Cardiac fibroblast (primary cell): ENCODE results near the gene SDF2L1.
"Not testable (repeated sequence)": the region's sequence is repeated elsewhere in the genome, so short reads cannot be mapped to it uniquely, and the experiment has no call there.

Experiments
- DNase-seq, 2 donors: peaks; one replicate each; pipeline versions ENCODE4 v3.0.0 to v3.0.0-alpha.2; 2010; ENCODE audit warnings: low read depth in 2 of 2
- H3K4me3 ChIP-seq, 2 donors: replicated peaks in 1 of 2; 1 replicate in 1 of 2; 2 replicates in 1 of 2; pipeline ENCODE4 v1.5.1; 2011; ENCODE audit warnings: low read depth in 2 of 2, low read length in 2 of 2, mild to moderate bottlenecking in 2 of 2, moderate library complexity in 1 of 2
- CTCF ChIP-seq: IDR thresholded peaks from one replicate; pipeline ENCODE4 v1.5.1; 2011; ENCODE audit warnings: low read depth, mild to moderate bottlenecking, low read length, inconsistent platforms

SDF2L1 gene

GRCh38 chr22:21599053-21599893 is 42.8 kb upstream of the SDF2L1 start:
- no peak overlapping the region for H3K4me3 ChIP-seq
- no peak for TF ChIP-seq CTCF
- DNase-seq = no peak

GRCh38 chr22:21602579-21602978 is 39.5 kb upstream of the SDF2L1 start:
- no peak for DNase-seq
- TF ChIP-seq CTCF = no peak
- no peak overlapping the region for H3K4me3 ChIP-seq

GRCh38 chr22:21603973-21604372 is 38.1 kb upstream of the SDF2L1 start:
- TF ChIP-seq CTCF = no peak
- DNase-seq = no peak
- H3K4me3 ChIP-seq = no peak overlapping the region

GRCh38 chr22:21605887-21606564 is 36.1 kb upstream of the SDF2L1 start:
- H3K4me3 ChIP-seq = no peak overlapping the region
- no peak for TF ChIP-seq CTCF
- no peak for DNase-seq

GRCh38 chr22:21606775-21607174 is 35.3 kb upstream of the SDF2L1 start:
- TF ChIP-seq CTCF = no peak
- H3K4me3 ChIP-seq = no peak overlapping the region
- DNase-seq = no peak

GRCh38 chr22:21609556-21610157 is 32.4 kb upstream of the SDF2L1 start:
- DNase-seq, H3K4me3 ChIP-seq: not testable (repeated sequence)
